PFSK-1 (cell line): Measurements from ENCODE around the gene RAPSN.

Experiments used
- FOXP2 ChIP-seq: optimal IDR thresholded peaks from 2 replicates; pipeline ENCODE3; 2011; ENCODE audit warnings: borderline replicate concordance, control low read depth, inconsistent platforms; ENCODE audit not compliant: insufficient read depth; ENCODE audit errors: extremely low read length, extremely low read depth
- POLR2AphosphoS5 ChIP-seq: IDR thresholded peaks from 2 replicates; pipeline ENCODE4 v1.6.1; 2012; ENCODE audit warnings: low read depth, mild to moderate bottlenecking, control low read depth, low read length, moderate library complexity
- REST ChIP-seq, 2 experiments: IDR thresholded peaks; 2 replicates each; pipeline versions ENCODE4 v1.6.1 to v1.8.0; 2011 to 2012; ENCODE audit warnings: low read depth in 2 of 2, low read length in 2 of 2, control low read depth in 1 of 2, inconsistent platforms in 1 of 2, mild to moderate bottlenecking in 1 of 2, moderate library complexity in 1 of 2; ENCODE audit not compliant: insufficient read depth in 1 of 2

DNA sequence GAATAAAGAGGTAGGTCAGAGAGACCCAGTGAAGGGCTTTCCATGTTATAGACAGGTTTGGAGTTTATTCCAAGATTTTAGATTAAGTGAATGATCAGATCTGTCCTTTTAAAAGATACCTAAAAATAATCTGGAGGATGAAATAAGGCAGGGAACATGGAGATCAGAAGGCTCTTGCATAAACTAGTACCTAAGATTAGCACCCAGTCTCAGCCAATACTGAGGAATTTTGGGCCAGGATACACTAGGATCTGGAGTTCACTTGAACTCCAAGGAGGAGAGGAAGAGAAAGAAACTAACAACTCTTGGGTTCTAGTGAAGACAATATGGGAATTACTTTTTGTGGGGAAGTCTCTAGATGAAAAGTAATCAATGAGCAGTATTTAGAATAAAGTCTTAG is 47.9 kb upstream of the RAPSN start:
- no peak for TF ChIP-seq POLR2AphosphoS5
- no peak for TF ChIP-seq REST (IDR thresholded peaks at IDR 0.05; ENCODE audit: insufficient read depth in 1 of 2, low read depth in 2 of 2, low read length in 2 of 2)
- TF ChIP-seq FOXP2: no peak
